CD14-positive monocyte (primary cell): ENCODE measurements around the gene KCNT2. TPM values are rescaled to one million over a fixed set of nuclear protein-coding genes. Genes with fewer than 3 reads are reported as not detected.

Source experiments
- DNase-seq, 3 donors: peaks; one replicate each; pipeline ENCODE4 v3.0.0-alpha.2; 2011 to 2022
- H2AFZ ChIP-seq: 2 replicates; pipeline ENCODE4 v1.6.0; 2012; ENCODE audit warnings: mild to moderate bottlenecking, low read depth, low read length, inconsistent platforms; ENCODE audit not compliant: insufficient read depth, poor library complexity, severe bottlenecking
- H3K27ac ChIP-seq, 2 donors: 1 replicate in 1 of 2; 2 replicates in 1 of 2; pipeline ENCODE4 v1.5.1; 2012 to 2013; ENCODE audit warnings: low read length in 2 of 2, control low read depth in 1 of 2, inconsistent platforms in 1 of 2, low read depth in 1 of 2, mild to moderate bottlenecking in 1 of 2
- H3K27me3 ChIP-seq, 2 donors: one replicate each; pipeline versions ENCODE4 v1.6.0 to v1.6.1; 2011 to 2013; ENCODE audit warnings: low read length in 2 of 2; ENCODE audit not compliant: control insufficient read depth in 2 of 2, insufficient read depth in 2 of 2
- H3K36me3 ChIP-seq, 2 donors: replicated peaks in 1 of 2; 1 replicate in 1 of 2; 2 replicates in 1 of 2; pipeline versions ENCODE4 v1.5.1 to v1.6.1; 2012 to 2013; ENCODE audit warnings: low read length in 2 of 2, control low read depth in 1 of 2, inconsistent platforms in 1 of 2, mild to moderate bottlenecking in 1 of 2; ENCODE audit not compliant: insufficient read depth in 2 of 2, control insufficient read depth in 1 of 2
- H3K4me1 ChIP-seq, 2 donors: 1 replicate in 1 of 2; 2 replicates in 1 of 2; pipeline versions ENCODE4 v1.5.1 to v1.6.1; 2012 to 2013; ENCODE audit warnings: low read length in 2 of 2, control low read depth in 1 of 2, inconsistent platforms in 1 of 2, mild to moderate bottlenecking in 1 of 2, moderate library complexity in 1 of 2; ENCODE audit not compliant: insufficient read depth in 2 of 2, control insufficient read depth in 1 of 2
- H3K4me2 ChIP-seq: replicated peaks from 2 replicates; pipeline ENCODE3; 2012; ENCODE audit warnings: low read length, moderate library complexity, mild to moderate bottlenecking; ENCODE audit not compliant: poor library complexity, severe bottlenecking; ENCODE audit errors: extremely low read depth
- H3K4me3 ChIP-seq, 3 experiments: fragments of 200-600 bp in 1 of 3; sonication (generic) in 1 of 3; replicated peaks in 1 of 3; 1 replicate in 2 of 3; 2 replicates in 1 of 3; pipeline ENCODE4 v1.5.1; 2011 to 2013; ENCODE audit warnings: low read length in 3 of 3, mild to moderate bottlenecking in 3 of 3, control low read depth in 2 of 3, low read depth in 2 of 3, inconsistent platforms in 1 of 3, moderate library complexity in 1 of 3
- H3K79me2 ChIP-seq: 2 replicates; pipeline ENCODE4 v1.6.0; 2012; ENCODE audit warnings: mild to moderate bottlenecking, control low read depth, inconsistent platforms, low read length, moderate library complexity; ENCODE audit not compliant: insufficient read depth
- H3K9ac ChIP-seq: 2 replicates; pipeline ENCODE4 v1.6.0; 2017; ENCODE audit warnings: low read length, mild to moderate bottlenecking; ENCODE audit not compliant: insufficient read depth, poor library complexity, severe bottlenecking
- H3K9me3 ChIP-seq, 2 donors: replicated peaks in 1 of 2; 1 replicate in 1 of 2; 2 replicates in 1 of 2; pipeline versions ENCODE4 v1.5.1 to v1.6.1; 2012 to 2013; ENCODE audit warnings: low read length in 2 of 2, control low read depth in 1 of 2; ENCODE audit not compliant: control insufficient read depth in 1 of 2, insufficient read depth in 1 of 2
- H4K20me1 ChIP-seq: 2 replicates; pipeline ENCODE4 v1.6.0; 2012; ENCODE audit warnings: mild to moderate bottlenecking, low read length, control low read depth, moderate library complexity; ENCODE audit not compliant: insufficient read depth
- H3K27ac Mint-ChIP-seq, 7 donors: one replicate each; pipeline ENCODE4 v1.8.0; 2020; ENCODE audit warnings: mild to moderate bottlenecking in 7 of 7, mixed read lengths in 7 of 7, moderate library complexity in 6 of 7, inconsistent platforms in 2 of 7
- H3K27me3 Mint-ChIP-seq, 3 donors: one replicate each; pipeline ENCODE4 v1.8.0; 2021 to 2022; ENCODE audit warnings: low read depth in 3 of 3, mild to moderate bottlenecking in 3 of 3, mixed read lengths in 3 of 3, moderate library complexity in 3 of 3, inconsistent platforms in 1 of 3
- H3K36me3 Mint-ChIP-seq, 2 donors: one replicate each; pipeline ENCODE4 v1.8.0; 2020; ENCODE audit warnings: mixed read lengths in 2 of 2, inconsistent platforms in 1 of 2, mild to moderate bottlenecking in 1 of 2
- H3K4me1 Mint-ChIP-seq: one replicate; pipeline ENCODE4 v1.8.0; 2020; ENCODE audit warnings: mild to moderate bottlenecking, mixed read lengths
- H3K4me3 Mint-ChIP-seq, 2 donors: one replicate each; pipeline ENCODE4 v1.8.0; 2020; ENCODE audit warnings: mild to moderate bottlenecking in 2 of 2, mixed read lengths in 2 of 2, moderate library complexity in 1 of 2
- H3K9me3 Mint-ChIP-seq, 7 donors: one replicate each; pipeline ENCODE4 v1.8.0; 2020 to 2022; ENCODE audit warnings: mixed read lengths in 7 of 7, mild to moderate bottlenecking in 6 of 7, moderate library complexity in 6 of 7, inconsistent platforms in 2 of 7
- WGBS: methylation state at CpG from one replicate; pipeline ENCODE4 v1.1.5; 2013; ENCODE audit warnings: missing lambda C conversion rate; ENCODE audit not compliant: insufficient coverage; 5-methylcytosine and 5-hydroxymethylcytosine counted together
- intact Hi-C, 2 donors: fragments of 100-400 bp; cut with micrococcal nuclease; formaldehyde crosslinking; loops; one replicate each; pipeline versions ENCODE4 v1.15.0 to v1.15.1; 2023
- polyA plus RNA-seq, 3 donors: library from polyadenylated mRNA; depleted of rRNA in 1 of 3; unstranded in 2 of 3; stranded (reverse) in 1 of 3; fragments of 300-500 nt in 2 of 3; fragments of >200 nt in 1 of 3; fragmentation: Illumina TruSeq in 2 of 3; gene quantifications; 1 replicate in 2 of 3; 2 replicates in 1 of 3; pipeline ENCODE4 v1.2.3, GENCODE V29; 2012 to 2021
- TF ChIP-seq, protein P1 (sequence below): fragments of 200-600 bp; IDR thresholded peaks from one replicate; pipeline ENCODE4 v1.8.0; 2022; ENCODE audit warnings: antibody characterized with exemption, mild to moderate bottlenecking

Gene KCNT2
- polyA plus RNA-seq, 3 donors = not detected

- WGBS = no CpG with 5 or more reads among the region's 2 CpGs
- H3K27ac Mint-ChIP-seq = no peak overlapping the region
These were observed 11.5 kb upstream of the KCNT2 start for GRCh38 chr1:196619721-196620120.

DNA sequence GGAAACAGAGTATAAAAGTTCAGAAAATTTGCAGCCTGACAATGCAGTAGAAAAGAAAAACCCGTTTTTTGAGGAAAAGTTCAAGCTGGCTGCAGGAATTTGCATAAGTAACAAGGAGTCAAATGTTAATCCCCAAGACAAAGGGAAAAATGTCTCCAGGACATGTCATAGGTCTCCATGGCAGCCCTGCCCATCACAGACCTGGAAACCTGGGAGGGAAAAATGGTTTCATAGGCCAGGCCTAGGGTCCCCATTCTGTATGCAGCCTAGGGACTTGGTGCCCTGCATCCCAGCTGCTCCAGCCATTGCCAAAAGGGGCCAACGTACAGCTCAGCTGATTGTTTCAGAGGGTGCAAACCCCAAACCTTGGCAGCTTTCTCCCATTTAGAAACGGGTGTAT is 3.6 kb upstream of the KCNT2 start:
- DNase-seq = no peak
- Mint-ChIP-seq H3K4me1 (peaks cover 10% of the 10 kb centered on the region), H3K9me3 (peaks cover 2 to 10% (median 3%) of the 10 kb centered on the region in 7 donors), H3K4me3 (no peak overlapping the region), H3K27me3 (peaks cover 26 to 31% (median 28%) of the 10 kb centered on the region in 3 donors), H3K27ac (no peak overlapping the region), H3K36me3 (no peaks in the 10 kb centered on the region)
- H3K4me1 ChIP-seq = peaks cover 3 to 10% of the 10 kb centered on the region in 2 donors
- no peaks in the 10 kb centered on the region for H4K20me1 ChIP-seq
- intact Hi-C loops = no loop called here
- H3K9me3 ChIP-seq = peaks cover 0 to 15% of the 10 kb centered on the region in 2 donors
- H3K4me3 ChIP-seq = no peak overlapping the region
- no peak overlapping the region for H3K4me2 ChIP-seq
- no peak overlapping the region for H2AFZ ChIP-seq
- 66% methylated on average over 2 of the region's 3 CpGs for WGBS
- H3K9ac ChIP-seq = no peak overlapping the region
- no peaks in the 10 kb centered on the region for H3K79me2 ChIP-seq
- H3K27me3 ChIP-seq = peaks cover 18 to 31% of the 10 kb centered on the region in 2 donors
- no peak overlapping the region for H3K27ac ChIP-seq
- no peaks in the 10 kb centered on the region for H3K36me3 ChIP-seq
- TF ChIP-seq, protein P1, sequence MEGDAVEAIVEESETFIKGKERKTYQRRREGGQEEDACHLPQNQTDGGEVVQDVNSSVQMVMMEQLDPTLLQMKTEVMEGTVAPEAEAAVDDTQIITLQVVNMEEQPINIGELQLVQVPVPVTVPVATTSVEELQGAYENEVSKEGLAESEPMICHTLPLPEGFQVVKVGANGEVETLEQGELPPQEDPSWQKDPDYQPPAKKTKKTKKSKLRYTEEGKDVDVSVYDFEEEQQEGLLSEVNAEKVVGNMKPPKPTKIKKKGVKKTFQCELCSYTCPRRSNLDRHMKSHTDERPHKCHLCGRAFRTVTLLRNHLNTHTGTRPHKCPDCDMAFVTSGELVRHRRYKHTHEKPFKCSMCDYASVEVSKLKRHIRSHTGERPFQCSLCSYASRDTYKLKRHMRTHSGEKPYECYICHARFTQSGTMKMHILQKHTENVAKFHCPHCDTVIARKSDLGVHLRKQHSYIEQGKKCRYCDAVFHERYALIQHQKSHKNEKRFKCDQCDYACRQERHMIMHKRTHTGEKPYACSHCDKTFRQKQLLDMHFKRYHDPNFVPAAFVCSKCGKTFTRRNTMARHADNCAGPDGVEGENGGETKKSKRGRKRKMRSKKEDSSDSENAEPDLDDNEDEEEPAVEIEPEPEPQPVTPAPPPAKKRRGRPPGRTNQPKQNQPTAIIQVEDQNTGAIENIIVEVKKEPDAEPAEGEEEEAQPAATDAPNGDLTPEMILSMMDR = no peak

More at GRCh38 chr1:196619721-196620120, 11.5 kb upstream of the KCNT2 start:
- no peaks in the 10 kb centered on the region for H3K9me3 ChIP-seq
- H3K36me3 Mint-ChIP-seq = no peaks in the 10 kb centered on the region
- peaks cover 0 to 4% (median 3%) of the 10 kb centered on the region in 7 donors for H3K9me3 Mint-ChIP-seq
- H3K9ac ChIP-seq = no peak overlapping the region
- no peaks in the 10 kb centered on the region for H4K20me1 ChIP-seq
- no peak for DNase-seq
- H3K27ac ChIP-seq = no peak overlapping the region
- peaks cover 0 to 1% (median 0%) of the 10 kb centered on the region in 3 donors for H3K27me3 Mint-ChIP-seq
- H3K4me1 ChIP-seq = no peaks in the 10 kb centered on the region
- TF ChIP-seq, protein P1 = no peak
- no peaks in the 10 kb centered on the region for H3K79me2 ChIP-seq
- H3K4me1 Mint-ChIP-seq = no peaks in the 10 kb centered on the region
- no peaks in the 10 kb centered on the region for H3K36me3 ChIP-seq
- no peak overlapping the region for H3K4me3 Mint-ChIP-seq
- H3K27me3 ChIP-seq = no peaks in the 10 kb centered on the region
- no peak overlapping the region for H3K4me2 ChIP-seq
- H2AFZ ChIP-seq = no peak overlapping the region
- intact Hi-C loops = no loop called here
- H3K4me3 ChIP-seq = no peak overlapping the region
